ENCODE measurements around the gene CD300LG.
"Not testable (repeated sequence)": the region's sequence is repeated elsewhere in the genome, so short reads cannot be mapped to it uniquely, and the experiment has no call there.

DNA sequence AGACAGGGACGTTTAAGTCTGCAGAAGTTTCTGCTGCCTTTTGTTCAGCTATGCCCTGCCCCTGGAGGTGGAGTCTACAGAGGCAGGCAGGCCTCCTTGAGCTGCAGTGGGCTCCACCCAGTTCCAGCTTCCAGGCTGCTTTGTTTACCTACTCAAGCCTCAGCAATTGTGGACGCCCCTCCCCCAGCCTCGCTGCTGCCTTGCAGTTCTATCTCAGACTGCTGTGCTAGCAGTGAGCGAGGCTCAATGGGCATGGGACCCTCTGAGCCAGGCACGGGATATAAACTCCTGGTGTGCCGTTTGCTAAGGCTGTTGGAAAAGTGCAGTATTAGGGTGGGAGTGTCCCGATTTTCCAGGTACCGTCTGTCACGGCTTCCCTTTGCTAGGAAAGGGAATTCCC is 49.0 kb upstream of the CD300LG start:
- TF ChIP-seq POLR2A, CTCF (IDR thresholded peaks at IDR 0.05): not testable (repeated sequence)

Measured in body of pancreas (tissue), 4 donors.